Stimulated activated CD4-positive, alpha-beta T cell treated with anti-CD3 and anti-CD28 coated beads, Interleukin-1b, Interleukin-23, amount 100 ng/mL, for 24 hours (primary cell): ENCODE results near the gene DNASE1L1.

ENCODE experiments used
- DNase-seq, 4 experiments: peaks; one replicate each; pipeline ENCODE4 v3.0.0-alpha.2; 2020; ENCODE audit warnings: low read depth in 4 of 4, low spot score in 1 of 4

DNASE1L1 gene

DNA sequence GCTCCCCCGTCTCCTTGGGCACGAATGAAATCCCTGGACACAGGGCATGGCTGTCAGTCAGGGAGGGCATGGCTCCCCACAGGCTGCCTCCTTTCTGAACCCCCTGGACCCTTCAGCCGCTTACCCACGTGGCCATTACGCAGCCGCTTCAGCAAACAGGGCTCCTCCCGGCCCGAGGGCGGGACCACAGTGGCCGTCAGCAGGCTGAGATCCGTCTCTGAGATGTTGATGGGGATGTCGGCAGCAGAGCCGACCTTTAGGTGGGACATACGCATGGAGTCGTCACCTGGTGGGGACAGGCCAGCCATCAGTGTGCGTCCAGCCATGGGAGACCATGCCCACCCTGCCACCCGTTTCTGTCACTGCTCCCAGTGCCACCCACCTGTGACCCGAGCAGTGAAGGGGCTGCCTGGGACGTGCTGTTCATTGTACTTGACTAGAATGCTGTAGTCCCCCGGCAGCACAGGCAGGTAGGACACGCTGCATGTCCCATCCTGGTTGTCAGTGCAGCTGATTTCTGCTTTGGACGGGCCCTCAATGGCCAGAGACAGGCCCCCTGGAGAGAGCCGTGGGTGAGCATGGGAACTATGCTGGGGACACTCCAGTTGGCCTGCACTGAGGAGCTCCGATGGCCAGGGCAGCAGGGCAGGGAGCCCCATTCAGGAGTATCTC, 55.7 kb downstream of the DNASE1L1 start:
- no peak for DNase-seq

GRCh38 chrX:154352466-154352865, 56.6 kb downstream of the DNASE1L1 start:
- no peak for DNase-seq

DNA sequence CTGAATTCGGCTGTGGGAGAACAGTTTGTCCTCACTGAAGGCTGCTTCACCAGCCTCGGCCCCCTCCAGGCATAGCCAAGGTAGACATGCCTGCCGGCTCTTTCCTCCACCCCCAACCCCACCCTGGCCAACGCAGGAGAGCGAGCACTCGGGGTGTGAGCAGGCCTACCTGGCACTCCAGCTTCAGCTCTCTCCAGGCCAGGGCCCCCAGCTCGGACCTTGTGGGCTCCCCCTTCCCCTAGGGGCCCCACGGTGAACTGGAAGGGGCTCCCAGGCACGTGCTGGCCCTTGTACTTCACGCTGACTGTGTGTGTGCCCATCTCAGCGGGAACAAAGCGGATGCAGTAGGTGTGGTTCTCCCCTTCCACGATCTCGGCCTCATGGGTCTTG, 57.0 kb downstream of the DNASE1L1 start:
- DNase-seq: no peak
